Neural crest cell (in vitro differentiated cells): Measurements from ENCODE around the gene SUV39H1. TPM values are rescaled to one million over a fixed set of nuclear protein-coding genes. Genes with fewer than 3 reads are reported as not detected.

Source experiments
- DNase-seq: peaks from one replicate; pipeline ENCODE4 v3.0.0; 2021; ENCODE audit warnings: low read depth, mixed read lengths, low spot score
- H3K27ac Mint-ChIP-seq: one replicate; pipeline ENCODE4 v1.8.0; 2021; ENCODE audit warnings: mild to moderate bottlenecking, mixed read lengths; ENCODE audit not compliant: unreplicated experiment
- H3K27me3 Mint-ChIP-seq: 2 replicates; pipeline ENCODE4 v1.8.0; 2021; ENCODE audit warnings: low read depth, mild to moderate bottlenecking, mixed read lengths
- H3K36me3 Mint-ChIP-seq: 2 replicates; pipeline ENCODE4 v1.8.0; 2021; ENCODE audit warnings: low read depth, mild to moderate bottlenecking, mixed read lengths
- H3K4me1 Mint-ChIP-seq: 2 replicates; pipeline ENCODE4 v1.8.0; 2021; ENCODE audit warnings: mixed read lengths
- H3K4me3 Mint-ChIP-seq: one replicate; pipeline ENCODE4 v1.8.0; 2021; ENCODE audit warnings: mild to moderate bottlenecking, mixed read lengths
- H3K9me3 Mint-ChIP-seq: 2 replicates; pipeline ENCODE4 v1.8.0; 2021; ENCODE audit warnings: mixed read lengths
- total RNA-seq: library from RNA; stranded (reverse); gene quantifications from 2 replicates; pipeline ENCODE4 v1.2.1, GENCODE V29; 2021
- TF ChIP-seq, protein P1 (sequence below): fragments of 200-600 bp; sonication (generic); conservative IDR thresholded peaks from 2 replicates; pipeline ENCODE4 v1.5.0; 2021; ENCODE audit warnings: antibody characterized with exemption, mild to moderate bottlenecking

Gene SUV39H1
- total RNA-seq, 1 donor from 2014 or later = 20.8 TPM

DNA sequence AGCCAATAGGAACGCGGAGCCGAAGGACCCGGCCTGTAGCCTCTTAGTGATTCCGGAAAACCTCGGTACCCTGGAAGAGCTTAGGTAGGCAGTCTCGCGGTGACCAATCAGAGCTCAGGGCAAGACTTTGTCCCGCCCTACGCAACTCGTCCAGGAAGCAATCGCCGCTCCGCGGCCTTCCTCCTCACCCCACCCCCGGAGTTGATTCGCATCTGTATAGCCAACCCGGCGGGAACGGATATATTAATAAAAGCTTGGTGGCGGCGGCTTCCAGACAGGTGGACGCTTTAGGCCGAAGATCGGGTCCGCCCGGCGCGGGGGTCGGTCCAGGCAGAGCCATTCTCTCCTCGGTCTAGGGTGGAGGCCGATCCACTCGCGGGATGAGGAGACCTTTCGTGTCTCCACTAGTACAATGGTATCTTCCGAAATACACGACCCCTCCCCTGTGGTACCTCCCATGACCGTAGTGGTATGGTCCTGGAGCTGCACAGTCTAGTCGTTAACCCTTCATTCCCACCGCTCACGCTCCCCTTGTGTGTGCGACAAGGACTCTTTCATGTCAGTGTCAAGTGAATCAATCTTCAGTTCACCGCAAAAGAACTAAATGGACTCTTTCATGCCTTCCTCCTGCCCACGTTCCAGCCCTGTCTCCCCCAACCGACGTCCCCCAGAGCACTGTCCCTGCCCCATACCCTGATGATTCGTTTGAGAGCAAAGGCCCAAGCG lies 40.8 kb downstream of the SUV39H1 start:
- peak overlapping the region; percentile 91 for H3K4me3 Mint-ChIP-seq
- no peaks in the 10 kb centered on the region for H3K27me3 Mint-ChIP-seq
- peak overlapping the region; percentile 97 for H3K27ac Mint-ChIP-seq
- H3K4me1 Mint-ChIP-seq = peaks cover 21% of the 10 kb centered on the region
- no peaks in the 10 kb centered on the region for H3K36me3 Mint-ChIP-seq
- DNase-seq = peak; percentile 67
- peaks cover 6% of the 10 kb centered on the region for H3K9me3 Mint-ChIP-seq
- TF ChIP-seq, protein P1, sequence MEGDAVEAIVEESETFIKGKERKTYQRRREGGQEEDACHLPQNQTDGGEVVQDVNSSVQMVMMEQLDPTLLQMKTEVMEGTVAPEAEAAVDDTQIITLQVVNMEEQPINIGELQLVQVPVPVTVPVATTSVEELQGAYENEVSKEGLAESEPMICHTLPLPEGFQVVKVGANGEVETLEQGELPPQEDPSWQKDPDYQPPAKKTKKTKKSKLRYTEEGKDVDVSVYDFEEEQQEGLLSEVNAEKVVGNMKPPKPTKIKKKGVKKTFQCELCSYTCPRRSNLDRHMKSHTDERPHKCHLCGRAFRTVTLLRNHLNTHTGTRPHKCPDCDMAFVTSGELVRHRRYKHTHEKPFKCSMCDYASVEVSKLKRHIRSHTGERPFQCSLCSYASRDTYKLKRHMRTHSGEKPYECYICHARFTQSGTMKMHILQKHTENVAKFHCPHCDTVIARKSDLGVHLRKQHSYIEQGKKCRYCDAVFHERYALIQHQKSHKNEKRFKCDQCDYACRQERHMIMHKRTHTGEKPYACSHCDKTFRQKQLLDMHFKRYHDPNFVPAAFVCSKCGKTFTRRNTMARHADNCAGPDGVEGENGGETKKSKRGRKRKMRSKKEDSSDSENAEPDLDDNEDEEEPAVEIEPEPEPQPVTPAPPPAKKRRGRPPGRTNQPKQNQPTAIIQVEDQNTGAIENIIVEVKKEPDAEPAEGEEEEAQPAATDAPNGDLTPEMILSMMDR = no peak

DNA sequence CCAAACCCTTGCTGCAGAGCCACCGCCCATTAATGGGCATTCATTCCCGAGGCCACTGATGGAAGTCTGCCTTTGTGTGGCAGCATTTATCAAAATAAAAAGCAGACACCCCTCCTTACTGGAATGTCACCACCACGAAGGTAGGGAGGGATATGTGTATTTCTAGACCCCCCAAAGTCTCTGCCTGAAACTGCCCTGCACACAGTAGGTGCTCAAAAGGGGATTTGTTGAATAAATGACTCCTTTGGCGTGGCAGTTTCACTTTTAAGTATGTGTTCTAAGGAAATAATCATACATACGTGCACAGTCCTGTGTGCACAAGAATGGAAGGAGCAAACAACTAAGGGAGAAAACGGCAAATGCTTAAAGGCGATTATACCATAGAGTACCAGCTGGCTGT lies 41.4 kb downstream of the SUV39H1 start:
- H3K9me3 Mint-ChIP-seq = peaks cover 6% of the 10 kb centered on the region
- H3K4me3 Mint-ChIP-seq = peak overlapping the region; percentile 91

DNA sequence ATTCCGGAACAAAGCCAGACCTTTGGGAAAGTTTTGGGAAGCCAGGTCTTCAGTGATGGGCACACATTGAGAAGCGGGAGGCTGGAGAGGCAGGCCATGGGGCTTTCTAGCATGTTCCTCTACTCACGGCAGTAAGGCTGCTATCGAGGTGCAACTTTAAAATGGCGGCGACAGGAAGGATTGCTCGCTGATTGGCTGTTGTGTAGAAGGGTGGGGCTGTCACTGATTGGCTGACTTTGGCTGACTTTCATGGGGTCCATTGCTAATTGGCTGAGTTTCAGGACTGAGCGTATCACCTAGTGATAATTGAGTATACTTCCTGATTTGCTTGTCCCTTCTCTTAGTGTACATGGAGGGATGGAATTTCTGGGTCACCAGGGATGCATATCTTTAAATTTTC lies 45.3 kb downstream of the SUV39H1 start:
- peaks cover 14% of the 10 kb centered on the region for H3K4me1 Mint-ChIP-seq
- H3K27me3 Mint-ChIP-seq = no peaks in the 10 kb centered on the region
- H3K36me3 Mint-ChIP-seq = no peaks in the 10 kb centered on the region
- H3K9me3 Mint-ChIP-seq = peaks cover 6% of the 10 kb centered on the region
- no peak overlapping the region for H3K4me3 Mint-ChIP-seq
- no peak for DNase-seq
- H3K27ac Mint-ChIP-seq = no peak overlapping the region
- TF ChIP-seq, protein P1 = no peak

More for the DNA sequence above, 41.4 kb downstream of the SUV39H1 start:
- DNase-seq = no peak
- Mint-ChIP-seq H3K4me1 (peaks cover 21% of the 10 kb centered on the region), H3K27me3 (no peaks in the 10 kb centered on the region), H3K27ac (peak overlapping the region; percentile 97), H3K36me3 (no peaks in the 10 kb centered on the region)
- TF ChIP-seq, protein P1 = no peak

DNA sequence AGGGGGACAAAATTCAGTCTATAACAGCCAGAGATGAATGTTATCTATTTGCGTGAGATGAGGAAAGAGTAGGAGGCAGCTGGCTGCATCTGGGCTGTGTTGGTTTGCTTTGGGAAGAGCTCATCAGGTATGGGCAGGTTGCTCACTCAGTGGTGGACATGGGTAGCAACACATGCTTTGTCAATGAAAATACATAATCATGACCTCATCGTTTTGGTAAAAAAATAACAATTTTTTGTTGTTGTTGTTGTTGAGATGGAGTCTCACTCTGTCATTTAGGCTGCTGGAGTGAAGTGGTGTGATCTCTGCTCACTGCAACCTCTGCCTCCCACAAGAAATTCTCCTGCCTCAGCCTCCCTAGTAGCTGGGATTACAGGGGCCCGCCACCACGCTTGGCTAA lies 48.7 kb downstream of the SUV39H1 start:
- no peak overlapping the region for H3K27ac Mint-ChIP-seq
- peaks cover 3% of the 10 kb centered on the region for H3K9me3 Mint-ChIP-seq
- H3K4me3 Mint-ChIP-seq = no peak overlapping the region
- no peaks in the 10 kb centered on the region for H3K36me3 Mint-ChIP-seq
- no peaks in the 10 kb centered on the region for H3K27me3 Mint-ChIP-seq
- H3K4me1 Mint-ChIP-seq = no peaks in the 10 kb centered on the region
- no peak for DNase-seq
- TF ChIP-seq, protein P1 = no peak

DNA sequence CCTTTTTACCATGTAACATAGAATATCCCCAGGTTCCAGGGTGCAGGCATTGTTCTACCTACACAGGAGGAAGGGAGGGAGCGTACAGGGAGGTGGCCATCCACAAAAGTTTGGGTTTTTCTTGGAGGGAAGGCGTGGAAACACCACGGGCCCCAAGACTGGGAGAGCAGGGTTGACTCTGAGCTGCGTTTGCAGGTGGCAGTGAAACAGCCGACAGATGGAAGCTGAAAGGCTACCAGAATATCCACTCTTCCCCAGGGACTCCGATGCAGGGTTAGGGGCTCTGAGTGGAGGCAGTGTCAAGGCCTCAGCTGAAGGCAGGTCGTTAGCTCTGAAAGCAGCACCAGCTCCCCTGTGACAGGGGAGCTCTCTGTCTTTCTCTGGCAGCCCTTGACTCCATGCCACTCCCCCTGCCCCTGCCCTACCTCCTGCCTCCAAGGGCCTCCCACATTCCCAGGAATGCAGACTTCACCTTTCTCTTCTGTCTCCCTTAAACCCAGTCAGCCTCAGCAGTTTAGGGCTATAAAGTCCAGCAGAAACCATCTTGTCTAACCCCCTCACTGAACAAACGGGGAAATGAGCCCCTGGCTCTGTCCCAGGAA lies 51.0 kb downstream of the SUV39H1 start:
- Mint-ChIP-seq H3K4me3 (no peak overlapping the region), H3K36me3 (no peaks in the 10 kb centered on the region), H3K4me1 (no peaks in the 10 kb centered on the region), H3K9me3 (no peaks in the 10 kb centered on the region), H3K27ac (peak overlapping the region; percentile 67), H3K27me3 (no peaks in the 10 kb centered on the region)
- DNase-seq = no peak
- TF ChIP-seq, protein P1 = no peak
